ENCODE data around the gene CHCHD6.

The CHCHD6 gene

GRCh38 chr3:126922466-126922865 is 218.4 kb downstream of the CHCHD6 start:
- no peak for DNase-seq (ENCODE audit: low read depth)

GRCh38 chr3:126923423-126923822 is 219.4 kb downstream of the CHCHD6 start:
- DNase-seq (ENCODE audit: low read depth) = no peak

GRCh38 chr3:126923895-126924294 is 219.9 kb downstream of the CHCHD6 start:
- no peak for DNase-seq (ENCODE audit: low read depth)

- no peak for DNase-seq (ENCODE audit: low read depth)
Measured at GRCh38 chr3:126924458-126924857, 220.4 kb downstream of the CHCHD6 start.

DNA sequence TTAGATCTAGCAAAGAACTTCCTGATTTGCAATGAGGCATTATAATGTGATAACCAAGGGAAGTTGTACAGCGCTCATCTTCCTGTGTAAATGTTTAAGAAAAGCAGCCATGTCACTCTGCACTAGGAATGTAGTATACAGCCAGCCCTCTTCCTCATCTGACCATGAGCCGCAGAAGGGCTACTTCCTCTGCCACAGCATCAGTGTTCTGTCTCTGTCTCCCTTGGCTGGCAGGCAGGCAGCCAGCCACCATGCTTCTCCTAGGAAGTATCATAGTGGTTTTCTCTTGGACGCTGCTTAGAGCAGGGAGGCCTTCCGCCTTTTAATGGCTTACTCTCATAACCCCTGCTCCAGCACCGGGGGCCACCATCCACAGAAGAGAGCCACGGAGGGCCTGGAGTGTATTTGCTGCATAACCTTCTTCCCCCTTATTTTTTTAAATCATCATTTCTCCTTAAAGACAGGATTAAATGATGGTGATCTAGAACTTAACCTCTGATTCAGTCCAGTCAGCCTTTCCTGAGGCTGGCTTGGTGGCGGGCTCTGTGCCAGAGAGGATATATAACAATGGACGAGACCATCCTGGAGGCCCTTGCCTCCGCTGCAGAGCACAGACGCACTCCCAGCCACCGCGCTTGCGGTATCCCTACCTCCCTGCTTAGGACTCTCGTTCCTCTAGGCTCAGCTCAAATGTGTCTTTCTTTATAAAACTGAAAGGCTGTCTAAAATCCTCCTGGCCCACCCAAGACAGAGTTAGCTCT is 221.6 kb downstream of the CHCHD6 start:
- no peak for DNase-seq (ENCODE audit: low read depth)

- no peak for DNase-seq (ENCODE audit: low read depth)
Measured at GRCh38 chr3:126926684-126927400, 222.8 kb downstream of the CHCHD6 start.

- no peak for DNase-seq (ENCODE audit: low read depth)
Measured at GRCh38 chr3:126927401-126927750, 223.3 kb downstream of the CHCHD6 start.

DNA sequence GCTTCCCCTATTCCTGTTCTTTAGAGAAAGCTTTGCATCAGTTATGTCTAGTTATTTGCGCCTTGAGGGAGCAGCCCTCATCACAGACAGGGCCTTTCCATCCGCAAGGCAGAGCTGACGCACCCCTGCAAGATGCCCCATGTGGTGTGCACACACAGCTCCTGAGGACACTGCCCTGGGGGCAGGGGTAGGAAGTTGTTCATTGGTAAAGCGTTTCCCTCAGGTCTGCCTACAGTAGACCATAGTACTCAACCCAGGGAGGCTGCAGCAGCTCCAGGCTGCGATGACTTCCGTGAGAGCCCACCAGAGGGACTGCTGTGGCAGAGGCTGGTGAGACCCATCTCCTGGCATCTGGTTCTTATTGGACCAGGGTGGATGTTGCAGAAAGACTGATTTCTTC is 223.8 kb downstream of the CHCHD6 start:
- DNase-seq (ENCODE audit: low read depth) = no peak

GRCh38 chr3:126928921-126929474 is 225.0 kb downstream of the CHCHD6 start:
- no peak for DNase-seq (ENCODE audit: low read depth)

- no peak for DNase-seq (ENCODE audit: low read depth)
Measured at GRCh38 chr3:126930936-126931600, 227.0 kb downstream of the CHCHD6 start.

DNA sequence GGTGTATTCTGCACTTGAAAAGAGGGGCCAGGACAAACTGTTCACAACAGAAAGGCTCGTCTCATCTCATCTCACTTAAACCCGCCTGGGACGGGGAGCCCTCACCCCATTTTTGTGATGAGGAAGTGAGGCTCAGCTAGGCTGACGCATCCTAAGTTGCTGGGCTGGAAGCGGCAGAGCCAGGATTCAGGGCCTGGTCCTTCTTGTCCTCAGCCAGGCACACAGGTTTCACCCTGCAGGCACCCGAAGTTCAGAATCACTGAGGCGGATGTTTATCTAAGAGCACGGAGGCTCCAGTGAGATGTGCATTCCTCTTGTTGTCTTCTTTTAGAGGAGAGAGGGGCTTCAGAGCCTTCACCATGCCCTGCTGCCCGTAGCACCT is 227.8 kb downstream of the CHCHD6 start:
- no peak for DNase-seq (ENCODE audit: low read depth)

DNA sequence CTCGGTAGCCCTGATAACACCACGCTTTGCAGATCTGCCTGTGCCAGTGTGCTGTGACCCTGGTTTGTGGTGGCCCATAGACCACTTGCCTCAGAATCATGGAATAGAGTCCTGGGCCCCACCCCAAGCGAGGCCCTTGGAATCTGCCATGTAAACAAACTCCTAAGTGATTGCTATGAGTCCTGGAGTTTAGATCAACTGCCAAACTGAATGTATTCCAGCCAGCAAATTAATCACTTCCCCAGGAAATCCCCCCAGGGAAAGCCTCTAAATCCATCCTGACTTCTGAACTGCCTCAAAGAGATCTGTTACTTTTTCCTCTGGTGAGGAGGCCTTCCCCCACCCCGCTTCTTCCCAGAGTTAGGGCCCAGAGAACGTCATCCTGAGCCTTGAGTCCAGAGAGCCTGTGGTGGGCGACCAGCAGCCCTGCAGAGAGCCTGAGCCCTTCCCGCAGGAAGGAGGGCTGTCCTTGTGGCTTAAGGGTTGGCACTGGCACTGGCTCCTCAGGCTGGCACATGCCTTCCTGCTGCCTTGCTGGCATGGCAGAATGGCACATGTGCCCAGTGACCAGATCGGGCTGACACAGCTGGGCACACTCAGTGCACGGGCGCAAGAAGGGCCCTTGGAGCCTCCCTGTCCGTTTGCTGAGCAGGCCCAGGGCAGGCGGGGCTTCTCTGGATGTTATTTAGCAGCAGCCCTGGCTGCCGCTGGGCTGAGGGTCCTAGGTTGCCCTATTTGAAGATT is 228.3 kb downstream of the CHCHD6 start:
- DNase-seq (ENCODE audit: low read depth) = no peak

GRCh38 chr3:126934031-126934531 is 230.0 kb downstream of the CHCHD6 start:
- DNase-seq (ENCODE audit: low read depth) = no peak

DNA sequence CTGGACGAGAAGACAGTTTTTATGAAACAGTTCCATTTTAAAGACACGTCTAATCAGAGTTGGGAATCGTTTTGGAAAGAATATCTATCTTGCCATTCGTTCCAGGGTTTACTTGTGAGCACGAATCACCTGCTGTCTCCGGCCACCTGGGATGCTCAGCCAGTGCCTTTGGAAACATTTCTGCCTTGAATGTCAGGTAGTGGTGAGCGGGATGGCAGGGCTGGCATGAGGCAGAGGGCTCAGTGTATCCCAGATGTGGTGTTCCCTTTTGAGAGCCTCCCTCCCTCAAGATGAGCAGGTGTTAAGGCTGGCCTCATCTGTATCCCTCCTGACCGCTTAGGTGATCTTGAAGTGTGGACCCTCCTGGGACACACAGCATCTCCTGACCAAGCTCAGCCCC is 231.0 kb downstream of the CHCHD6 start:
- no peak for DNase-seq (ENCODE audit: low read depth)

- no peak for DNase-seq (ENCODE audit: low read depth)
Measured at GRCh38 chr3:126935756-126936509, 231.9 kb downstream of the CHCHD6 start.

GRCh38 chr3:126936853-126937425 is 232.9 kb downstream of the CHCHD6 start:
- no peak for DNase-seq (ENCODE audit: low read depth)

DNA sequence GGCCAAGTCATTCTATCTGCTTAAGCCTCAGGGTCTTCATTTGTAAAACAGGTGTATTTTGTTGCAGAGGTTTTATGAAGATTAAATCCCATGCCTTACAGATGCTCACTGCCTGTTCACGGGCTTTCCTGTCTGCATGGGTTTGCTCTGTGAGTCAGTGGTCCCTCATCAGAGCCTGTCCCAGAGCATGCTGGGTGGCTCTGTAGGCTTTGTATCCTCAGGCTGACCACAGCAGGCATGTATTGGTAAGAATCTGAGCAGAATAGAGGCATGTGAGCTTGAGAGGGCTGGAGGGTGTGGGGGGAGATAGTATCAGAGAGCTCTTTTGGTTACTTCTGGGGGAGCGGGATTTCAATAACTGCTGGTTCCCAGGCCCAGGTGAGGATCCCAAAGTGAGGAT is 233.5 kb downstream of the CHCHD6 start:
- no peak for DNase-seq (ENCODE audit: low read depth)

DNA sequence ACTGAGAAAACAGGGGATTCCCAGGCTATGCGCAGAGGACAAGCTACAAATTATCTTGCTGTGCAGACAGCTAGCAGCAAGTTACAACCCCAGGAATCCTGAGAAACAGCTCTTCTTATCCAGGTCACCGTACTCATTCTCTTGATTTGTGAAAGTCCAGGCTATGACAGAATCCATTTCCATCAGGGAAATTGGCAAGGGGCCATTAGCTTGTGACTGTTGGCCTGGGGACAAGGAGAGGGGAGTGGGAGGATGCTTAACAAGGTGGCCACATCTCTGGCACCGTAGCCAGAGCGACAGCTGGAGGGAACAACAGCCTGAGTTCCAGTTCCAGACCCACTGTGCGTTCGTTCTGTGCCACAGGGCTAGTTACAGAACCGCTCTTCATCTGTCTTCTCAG is 233.9 kb downstream of the CHCHD6 start:
- DNase-seq (ENCODE audit: low read depth) = no peak

- DNase-seq (ENCODE audit: low read depth) = no peak
Measured at GRCh38 chr3:126938520-126939337, 234.7 kb downstream of the CHCHD6 start.

DNA sequence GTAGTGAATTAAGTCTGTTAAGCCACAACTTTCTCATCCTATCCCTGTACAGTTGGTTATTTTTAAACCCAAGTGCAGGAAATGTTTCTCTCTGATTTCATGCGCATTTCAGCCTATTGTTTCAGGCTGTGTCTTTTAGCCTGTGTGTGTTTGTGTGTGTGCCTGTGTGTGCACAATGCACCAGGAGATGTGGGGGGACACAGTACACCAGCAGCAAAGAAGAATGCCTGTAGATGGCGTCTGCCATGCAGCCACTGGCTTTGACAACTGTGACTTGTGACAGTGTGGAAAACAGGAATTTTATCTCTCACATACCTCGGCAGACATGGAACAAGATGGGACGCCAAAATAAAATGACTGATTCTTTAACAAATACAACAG is 235.3 kb downstream of the CHCHD6 start:
- DNase-seq (ENCODE audit: low read depth) = no peak
